GM21619 (cell line): Measurements from ENCODE around the gene GSTM2.
"Not testable (repeated sequence)": the region's sequence is repeated elsewhere in the genome, so short reads cannot be mapped to it uniquely, and the experiment has no call there.

ENCODE experiments used
- ATAC-seq: cut with Tn5 transposase; IDR thresholded peaks from one replicate; pipeline ENCODE4 v1.9.1; 2021; ENCODE audit not compliant: unreplicated experiment

The GSTM2 gene

DNA sequence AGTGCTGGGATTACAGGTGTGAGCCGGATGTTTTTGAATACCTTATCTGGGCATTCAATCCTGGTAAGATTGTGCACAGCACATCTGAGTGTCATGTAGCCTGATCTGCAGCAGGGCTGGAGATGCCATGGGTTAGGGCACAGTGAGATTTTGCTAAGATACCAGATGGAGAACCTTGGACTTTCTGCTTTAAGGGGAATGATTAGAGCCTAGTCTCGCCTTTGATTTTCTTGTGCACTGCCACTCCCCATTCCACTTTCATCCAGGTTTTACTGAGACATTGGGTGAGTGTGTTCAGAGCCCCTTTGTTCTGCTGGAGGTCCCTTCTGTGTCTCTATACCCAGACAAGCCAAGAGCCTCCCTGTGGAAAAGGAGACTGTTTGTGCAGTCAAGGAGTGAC lies 6.0 kb downstream of the GSTM2 start:
- not testable (repeated sequence) for ATAC-seq

DNA sequence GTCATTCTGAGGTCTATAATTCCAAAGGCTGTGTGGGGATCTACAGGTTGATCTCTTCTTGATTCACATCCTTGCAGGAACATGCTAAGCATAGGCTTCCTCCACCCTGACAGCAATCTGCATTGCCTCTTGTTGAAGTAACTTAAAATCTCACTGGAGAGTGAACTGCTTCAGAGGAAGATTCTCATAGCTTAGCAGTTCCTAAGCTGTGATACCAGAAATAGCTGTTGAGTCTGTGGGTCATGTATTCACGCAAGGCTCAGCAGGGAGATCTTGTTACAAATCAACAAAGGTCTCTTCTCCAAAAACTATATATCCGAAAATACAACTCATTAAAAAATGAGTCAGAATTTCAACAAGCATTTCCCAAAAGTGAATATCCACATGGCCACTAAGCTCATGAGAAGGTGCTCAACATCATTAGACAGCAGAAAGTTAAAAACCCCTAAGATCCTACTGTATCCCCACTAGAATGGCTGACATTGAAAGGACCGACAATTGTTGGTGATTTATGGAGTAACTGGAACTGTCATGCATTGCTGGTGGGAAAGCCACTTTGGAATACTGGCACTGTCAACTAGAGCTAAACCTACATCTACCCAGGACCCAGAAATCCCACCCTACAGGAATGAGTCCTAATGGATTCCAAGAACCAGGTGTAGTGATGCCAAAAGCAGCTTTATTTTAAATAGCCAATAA lies 9.0 kb downstream of the GSTM2 start:
- not testable (repeated sequence) for ATAC-seq

DNA sequence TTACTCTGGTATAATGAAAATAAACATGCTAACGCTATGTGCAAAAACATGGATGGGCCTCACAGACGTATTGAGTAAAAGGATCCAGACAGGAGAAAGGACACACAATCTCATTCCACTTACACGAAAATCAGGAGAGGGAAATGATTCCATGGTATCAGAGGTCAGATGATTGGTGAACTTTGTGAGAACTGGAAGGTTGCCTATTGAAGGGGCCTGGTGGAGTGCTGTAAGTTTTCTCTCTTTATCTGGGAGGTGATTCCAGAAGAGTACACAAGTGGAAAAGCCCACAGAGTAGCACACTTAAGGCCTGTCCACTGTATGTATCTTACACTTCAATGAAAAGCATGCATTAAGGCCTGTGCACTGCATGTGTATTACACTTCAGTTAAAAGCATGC lies 9.6 kb downstream of the GSTM2 start:
- ATAC-seq = no peak

DNA sequence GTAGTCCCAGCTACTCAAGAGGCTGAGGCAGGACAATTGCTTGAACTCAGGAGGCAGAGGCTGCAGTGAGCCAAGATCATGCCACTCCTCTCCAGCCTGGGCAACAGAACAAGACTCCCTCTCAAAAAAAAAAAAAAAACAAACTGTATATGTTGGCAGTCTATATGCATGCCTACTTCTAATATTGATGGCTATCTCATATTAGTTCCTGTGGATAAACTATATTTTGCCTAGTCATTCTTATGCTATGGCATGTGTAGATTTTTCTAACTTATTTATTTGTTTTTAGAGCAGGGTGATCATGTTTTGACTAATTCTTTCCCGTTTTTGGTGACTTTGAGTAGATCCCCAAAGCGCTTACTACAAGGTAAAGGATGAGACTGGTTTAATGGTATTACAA lies 10.8 kb downstream of the GSTM2 start:
- ATAC-seq = not testable (repeated sequence)

DNA sequence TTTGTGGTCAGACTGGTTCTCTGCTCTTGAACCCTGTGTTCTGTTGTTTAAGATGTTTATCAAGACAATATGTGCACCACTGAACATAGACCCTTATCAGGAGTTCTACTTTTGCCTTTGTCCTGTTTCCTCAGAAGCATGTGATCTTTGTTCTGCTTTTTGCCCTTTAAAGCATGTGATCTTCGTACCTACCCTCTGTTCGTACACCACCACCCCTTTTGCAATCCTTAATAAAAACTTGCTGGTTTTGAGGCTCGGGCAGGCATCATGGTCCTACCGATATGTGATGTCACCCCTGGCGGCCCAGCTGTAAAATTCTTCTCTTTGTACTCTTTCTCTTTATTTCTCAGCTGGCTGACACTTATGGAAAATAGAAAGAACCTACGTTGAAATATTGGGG lies 16.9 kb downstream of the GSTM2 start:
- not testable (repeated sequence) for ATAC-seq

DNA sequence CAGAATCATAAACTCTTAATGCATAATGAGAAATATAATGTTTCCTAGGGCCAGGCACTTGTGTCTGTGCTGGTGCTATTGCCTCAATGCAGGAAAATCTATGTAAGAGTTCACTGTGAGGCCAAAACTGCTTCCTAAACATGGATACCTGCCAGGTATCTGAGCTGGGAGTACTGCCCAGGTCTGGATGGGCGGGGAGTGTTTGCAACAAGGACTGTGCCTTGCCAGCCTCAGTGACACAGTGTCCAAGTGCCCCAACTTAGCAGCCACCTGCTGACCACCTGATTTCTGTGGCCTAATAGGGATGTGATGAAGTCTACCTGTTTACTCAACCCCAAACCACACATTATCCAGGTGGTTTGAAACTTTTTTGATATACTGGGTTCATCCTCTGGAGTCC lies 17.5 kb downstream of the GSTM2 start:
- not testable (repeated sequence) for ATAC-seq

DNA sequence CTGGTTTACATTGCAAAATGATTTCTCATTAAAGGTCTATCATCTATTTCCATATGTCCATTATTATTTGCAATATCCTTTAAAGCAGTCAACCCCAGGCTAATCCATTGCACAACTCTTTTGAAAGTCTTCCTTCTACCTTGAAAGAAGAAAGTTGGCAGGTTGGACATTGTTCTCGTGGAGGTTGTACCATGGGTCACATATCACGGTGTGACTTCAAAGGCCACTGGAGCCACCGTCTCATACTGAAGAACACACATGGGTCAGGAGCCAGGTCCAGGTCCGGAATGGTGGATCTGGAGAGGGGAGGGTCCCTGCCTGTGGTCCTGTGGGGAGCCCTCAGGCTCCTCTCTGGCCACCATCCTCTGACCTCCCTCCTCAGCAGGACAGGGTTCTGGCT lies 18.0 kb downstream of the GSTM2 start:
- not testable (repeated sequence) for ATAC-seq

DNA sequence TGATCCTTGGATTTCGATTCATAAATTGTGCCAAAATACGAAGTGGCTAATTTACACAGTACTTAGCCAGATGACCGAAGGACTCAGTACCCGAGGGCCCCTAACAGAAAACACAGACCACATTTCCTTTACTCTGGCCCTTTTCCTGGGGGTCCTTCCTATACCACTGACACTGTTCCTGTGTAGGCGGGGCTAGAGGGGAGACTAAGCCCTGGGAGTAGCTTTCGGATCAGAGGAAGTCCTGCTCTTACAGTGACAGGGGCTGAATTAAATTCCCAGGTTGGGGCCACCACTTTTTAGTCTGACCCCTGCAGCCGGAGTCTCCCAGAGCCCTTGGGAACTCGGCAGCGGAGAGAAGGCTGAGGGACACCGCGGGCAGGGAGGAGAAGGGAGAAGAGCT lies 19.3 kb downstream of the GSTM2 start:
- ATAC-seq = not testable (repeated sequence)

DNA sequence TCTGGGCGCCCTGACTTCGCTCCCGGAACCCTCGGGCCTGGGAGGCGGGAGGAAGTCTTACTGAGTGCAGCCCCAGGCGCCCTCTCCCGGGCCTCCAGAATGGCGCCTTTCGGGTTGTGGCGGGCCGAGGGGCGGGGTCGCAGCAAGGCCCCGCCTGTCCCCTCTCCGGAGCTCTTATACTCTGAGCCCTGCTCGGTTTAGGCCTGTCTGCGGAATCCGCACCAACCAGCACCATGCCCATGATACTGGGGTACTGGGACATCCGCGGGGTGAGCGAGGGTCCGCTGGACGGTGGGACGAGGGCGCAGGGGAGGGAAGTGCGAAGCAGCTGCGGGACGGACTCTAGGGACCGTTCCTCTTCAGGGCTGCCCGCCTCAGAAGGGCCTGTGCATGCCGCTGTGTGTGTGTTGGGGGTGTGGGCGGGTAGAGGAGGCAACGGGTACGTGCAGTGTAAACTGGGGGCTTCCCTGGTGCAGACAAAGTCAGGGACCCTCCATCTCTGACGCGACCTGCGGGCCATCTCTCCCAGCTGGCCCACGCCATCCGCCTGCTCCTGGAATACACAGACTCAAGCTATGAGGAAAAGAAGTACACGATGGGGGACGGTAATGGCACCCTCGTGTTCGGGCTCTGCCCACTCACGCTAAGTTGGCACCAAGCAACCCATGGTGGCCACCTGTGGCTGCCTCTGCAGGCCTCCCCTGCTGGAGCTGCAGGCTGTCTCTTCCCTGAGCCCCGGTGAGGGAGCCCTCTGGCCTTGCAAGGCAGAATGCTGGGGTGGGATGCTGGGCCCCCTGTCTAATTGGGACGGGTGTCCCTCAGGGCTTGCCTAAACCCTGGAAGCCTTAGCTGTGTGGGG lies 20.0 kb downstream of the GSTM2 start, which contains the start of gene GSTM1:
Gene GSTM1, plus strand, starts transcription at position 177 of the 859 bp plus-strand sequence. Its CDS starts 57 bp downstream, at position 234.
- no peak for ATAC-seq

DNA sequence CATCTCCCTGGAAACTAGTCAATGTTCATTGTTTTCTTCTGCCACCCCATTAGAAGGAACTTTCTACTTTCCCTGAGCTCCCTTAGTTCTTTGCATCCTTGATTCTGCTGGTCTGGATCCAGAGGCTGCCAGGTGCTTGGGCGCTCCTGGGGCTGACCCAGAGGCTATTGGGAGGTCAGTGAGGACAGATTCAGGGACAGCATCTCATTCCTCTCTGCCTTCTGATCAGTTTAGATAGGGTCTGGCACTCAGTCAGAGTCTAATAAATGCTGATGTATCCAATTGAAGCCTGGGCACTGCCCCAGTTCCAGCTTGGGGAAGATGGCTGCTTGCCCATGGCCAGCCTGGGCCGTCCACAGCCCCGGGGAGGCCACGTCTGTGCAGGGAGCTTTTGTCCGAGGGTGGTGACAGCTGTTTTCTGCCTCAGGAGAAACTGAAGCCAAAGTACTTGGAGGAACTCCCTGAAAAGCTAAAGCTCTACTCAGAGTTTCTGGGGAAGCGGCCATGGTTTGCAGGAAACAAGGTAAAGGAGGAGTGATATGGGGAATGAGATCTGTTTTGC lies 22.1 kb downstream of the GSTM2 start:
- ATAC-seq = no peak

DNA sequence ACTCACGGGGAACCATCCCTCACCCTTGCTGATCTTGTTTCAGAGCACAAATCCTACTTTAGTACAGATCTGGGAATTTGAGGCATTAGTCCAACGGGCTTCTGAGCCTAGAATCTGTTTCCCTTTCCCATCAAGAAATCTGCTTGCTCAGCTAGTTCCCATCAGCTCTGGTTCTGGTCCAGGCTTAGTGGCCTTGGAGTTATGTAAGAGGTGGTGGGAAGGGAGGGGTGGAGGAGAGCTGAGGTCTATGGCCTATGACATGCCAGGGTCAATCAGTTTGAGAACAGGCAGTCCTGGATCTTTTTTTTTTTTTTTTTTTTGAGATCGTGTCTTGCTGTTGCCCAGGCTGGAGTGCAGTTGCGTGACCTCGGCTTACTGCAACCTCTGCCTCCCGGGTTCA lies 23.9 kb downstream of the GSTM2 start:
- no peak for ATAC-seq

DNA sequence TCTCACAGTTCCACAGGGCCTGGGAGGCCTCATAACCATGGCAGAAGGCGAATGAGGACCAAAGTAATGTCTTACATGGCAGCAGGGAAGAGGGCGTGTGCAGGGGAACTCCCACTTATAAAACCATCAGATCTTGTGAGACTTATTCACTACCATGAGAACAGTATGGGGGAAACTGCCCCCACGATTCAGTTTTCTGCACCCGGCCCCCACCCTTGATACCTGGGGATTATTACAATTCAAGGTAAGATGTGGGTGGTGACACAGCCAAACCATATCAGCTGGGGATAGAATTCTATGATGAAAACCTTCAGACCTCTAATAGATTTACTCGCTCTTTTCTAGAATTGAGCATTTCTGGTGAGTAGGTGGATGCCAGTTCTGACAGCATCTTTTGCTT lies 26.5 kb downstream of the GSTM2 start:
- ATAC-seq = not testable (repeated sequence)

DNA sequence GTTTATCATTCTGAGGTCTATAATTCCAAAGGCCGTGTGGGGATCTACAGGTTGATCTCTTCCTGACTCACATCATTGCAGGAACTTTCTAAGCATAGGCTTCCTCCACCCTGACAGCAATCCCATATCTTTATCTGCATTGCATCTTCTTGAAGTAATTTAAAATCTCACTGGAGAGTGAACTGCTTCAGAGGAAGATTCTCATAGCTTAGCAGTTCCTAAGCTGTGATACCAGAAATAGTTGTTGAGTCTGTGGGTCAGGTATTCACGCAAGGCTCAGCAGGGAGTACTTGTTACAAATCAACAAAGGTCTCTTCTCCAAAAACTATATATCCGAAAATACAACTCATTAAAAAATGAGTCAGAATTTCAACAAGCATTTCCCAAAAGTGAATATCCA lies 27.3 kb downstream of the GSTM2 start:
- ATAC-seq = not testable (repeated sequence)

DNA sequence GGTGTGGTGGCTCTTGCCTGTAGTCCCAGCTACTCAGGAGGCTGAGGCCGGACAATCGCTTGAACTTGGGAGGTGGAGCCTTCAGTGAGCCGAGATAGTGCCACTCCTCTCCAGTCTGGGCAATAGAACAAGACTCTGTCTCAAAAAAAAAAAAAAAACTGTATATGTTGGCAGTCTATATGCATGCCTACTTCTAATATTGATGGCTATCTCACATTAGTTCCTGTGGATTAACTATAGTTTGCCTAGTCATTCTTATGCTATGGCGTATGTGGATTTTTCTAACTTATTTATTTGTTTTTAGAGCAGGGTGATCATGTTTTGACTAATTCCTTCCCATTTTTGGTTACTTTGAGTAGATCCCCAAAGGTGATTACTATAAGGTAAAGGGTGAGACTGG lies 29.2 kb downstream of the GSTM2 start:
- no peak for ATAC-seq

DNA sequence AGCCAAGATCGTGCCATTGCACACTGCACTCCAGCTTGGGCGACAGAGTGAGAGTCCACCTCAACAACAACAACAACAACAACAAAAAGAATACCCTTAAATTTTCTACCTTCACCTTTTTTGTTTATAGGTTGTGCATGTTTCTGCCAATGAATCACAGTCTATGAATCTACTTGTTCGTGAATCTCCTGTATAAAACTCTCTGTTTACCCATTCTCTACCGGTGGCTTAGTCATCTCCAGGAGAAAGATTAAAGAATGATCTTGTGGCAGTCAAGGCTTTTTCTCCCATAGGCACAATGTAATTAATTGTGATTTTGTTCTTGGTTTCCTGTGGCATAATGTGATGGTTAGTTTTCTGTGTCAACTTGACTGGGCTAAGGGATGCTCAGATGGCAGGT lies 30.0 kb downstream of the GSTM2 start:
- not testable (repeated sequence) for ATAC-seq

DNA sequence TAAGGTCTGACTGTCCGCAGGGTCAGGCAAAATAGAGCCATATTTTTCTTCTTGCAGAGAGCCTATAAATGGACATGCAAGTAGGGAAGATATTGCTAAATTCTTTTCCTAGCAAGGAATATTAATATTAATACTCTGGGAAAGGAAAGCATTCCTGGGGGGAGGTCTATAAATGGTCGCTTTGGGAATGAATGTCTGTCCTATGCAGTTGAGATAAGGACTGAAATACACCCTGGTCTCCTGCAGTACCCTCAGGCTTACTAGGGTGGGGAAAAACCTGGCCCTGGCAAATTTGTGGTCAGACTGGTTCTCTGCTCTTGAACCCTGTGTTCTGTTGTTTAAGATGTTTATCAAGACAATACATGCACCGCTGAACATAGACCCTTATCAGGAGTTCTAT lies 35.1 kb downstream of the GSTM2 start:
- not testable (repeated sequence) for ATAC-seq

DNA sequence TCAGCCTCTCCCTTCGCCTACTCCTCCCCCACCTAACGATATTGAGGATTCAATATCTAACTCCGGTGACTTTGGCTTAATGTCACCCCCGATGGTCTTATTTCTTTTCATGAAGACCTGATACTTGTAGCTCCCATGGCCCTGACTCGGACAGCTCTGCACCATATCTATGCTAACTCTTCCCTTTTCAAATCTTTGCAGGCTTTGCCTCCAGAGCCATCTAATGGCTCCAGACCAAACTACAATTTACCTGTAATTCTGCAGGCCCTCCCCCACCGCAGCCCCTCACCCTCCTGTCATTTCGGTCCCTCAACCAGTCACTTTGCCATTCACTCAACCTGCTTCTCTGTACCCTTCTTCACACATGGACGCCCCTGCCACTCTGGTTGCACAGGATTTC lies 36.3 kb downstream of the GSTM2 start:
- ATAC-seq = no peak

DNA sequence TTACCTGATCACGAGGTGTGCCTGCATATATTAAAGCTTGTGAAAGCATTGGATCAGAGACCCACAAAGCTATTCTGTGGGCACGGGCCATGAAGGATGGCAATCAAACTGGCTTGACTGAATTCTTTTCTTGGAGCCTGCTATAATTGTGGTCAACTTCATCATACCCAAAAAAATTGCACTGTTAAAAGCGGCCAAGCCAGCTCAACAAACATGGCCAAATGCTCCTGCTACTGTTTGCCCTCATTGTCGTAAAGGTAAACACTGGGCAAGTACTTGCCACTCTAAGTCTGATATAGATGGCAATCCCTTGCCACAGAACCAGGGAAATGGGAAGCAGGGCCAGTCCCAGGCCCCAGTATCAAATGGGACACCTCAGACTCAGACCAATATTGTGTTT lies 37.6 kb downstream of the GSTM2 start:
- no peak for ATAC-seq

DNA sequence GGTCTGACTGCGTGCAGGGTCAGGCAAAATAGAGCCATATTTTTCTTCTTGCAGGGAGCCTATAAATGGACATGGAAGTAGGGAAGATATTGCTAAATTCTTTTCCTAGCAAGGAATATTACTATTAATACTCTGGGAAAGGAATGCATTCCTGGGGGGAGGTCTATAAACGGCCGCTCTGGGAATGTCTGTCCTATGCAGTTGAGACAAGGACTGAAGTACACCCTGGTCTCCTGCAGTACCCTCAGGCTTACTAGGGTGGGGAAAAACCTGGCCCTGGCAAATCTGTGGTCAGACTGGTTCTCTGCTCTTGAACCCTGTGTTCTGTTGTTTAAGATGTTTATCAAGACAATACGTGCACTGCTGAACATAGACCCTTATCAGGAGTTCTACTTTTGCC lies 41.1 kb downstream of the GSTM2 start:
- not testable (repeated sequence) for ATAC-seq

DNA sequence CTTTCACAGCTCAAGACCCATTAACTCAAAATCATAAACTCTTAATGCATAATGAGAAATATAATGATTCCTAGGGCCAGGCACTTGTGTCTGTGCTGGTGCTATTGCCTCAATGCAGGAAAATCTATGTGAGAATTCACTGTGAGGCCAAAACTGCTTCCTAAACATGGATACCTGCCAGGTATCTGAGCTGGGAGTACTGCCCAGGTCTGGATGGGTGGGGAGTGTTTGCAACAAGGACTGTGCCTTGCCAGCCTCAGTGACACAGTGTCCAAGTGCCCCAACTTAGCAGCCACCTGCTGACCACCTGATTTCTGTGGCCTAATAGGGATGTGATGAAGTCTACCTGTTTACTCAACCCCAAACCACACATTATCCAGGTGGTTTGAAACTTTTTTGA lies 42.0 kb downstream of the GSTM2 start:
- ATAC-seq = not testable (repeated sequence)

DNA sequence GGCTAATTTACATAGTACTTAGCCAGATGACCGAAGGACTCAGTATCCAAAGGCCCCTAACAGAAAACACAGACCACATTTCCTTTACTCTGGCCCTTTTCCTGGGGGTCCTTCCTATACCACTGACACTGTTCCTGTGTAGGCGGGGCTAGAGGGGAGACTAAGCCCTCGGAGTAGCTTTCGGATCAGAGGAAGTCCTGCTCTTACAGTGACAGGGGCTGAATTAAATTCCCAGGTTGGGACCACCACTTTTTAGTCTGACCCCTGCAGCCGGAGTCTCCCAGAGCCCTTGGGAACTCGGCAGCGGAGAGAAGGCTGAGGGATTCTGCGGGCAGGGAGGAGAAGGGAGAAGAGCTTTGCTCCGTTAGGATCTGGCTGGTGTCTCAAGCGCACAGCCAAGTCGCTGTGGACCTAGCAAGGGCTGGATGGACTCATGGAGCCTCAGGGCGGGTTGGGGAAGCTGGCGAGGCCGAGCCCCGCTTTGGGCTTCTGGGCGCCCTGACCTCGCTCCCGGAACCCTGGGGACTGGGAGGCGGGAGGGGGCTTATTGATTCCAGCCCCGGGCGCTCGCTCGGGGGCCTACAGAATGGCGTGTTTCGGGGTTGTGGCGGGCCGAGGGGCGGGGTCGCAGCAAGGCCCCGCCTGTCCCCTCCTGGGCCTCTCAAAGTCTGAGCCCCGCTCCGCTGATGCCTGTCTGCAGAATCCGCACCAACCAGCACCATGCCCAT lies 43.9 kb downstream of the GSTM2 start, which contains the start of gene GSTM5:
Gene GSTM5, plus strand, starts transcription at position 659 of the 728 bp plus-strand sequence. Its CDS starts 62 bp downstream, at position 721.
- ATAC-seq = not testable (repeated sequence)
